Activated T-cell treated with anti-CD3 and anti-CD28 coated beads for 4 hours (primary cell): ENCODE results near the gene SMARCAL1.
"Not testable (repeated sequence)": the region's sequence is repeated elsewhere in the genome, so short reads cannot be mapped to it uniquely, and the experiment has no call there.

Experiments used
- DNase-seq: peaks from one replicate; pipeline ENCODE4 v3.0.0-alpha.2; 2020

Gene SMARCAL1

DNA sequence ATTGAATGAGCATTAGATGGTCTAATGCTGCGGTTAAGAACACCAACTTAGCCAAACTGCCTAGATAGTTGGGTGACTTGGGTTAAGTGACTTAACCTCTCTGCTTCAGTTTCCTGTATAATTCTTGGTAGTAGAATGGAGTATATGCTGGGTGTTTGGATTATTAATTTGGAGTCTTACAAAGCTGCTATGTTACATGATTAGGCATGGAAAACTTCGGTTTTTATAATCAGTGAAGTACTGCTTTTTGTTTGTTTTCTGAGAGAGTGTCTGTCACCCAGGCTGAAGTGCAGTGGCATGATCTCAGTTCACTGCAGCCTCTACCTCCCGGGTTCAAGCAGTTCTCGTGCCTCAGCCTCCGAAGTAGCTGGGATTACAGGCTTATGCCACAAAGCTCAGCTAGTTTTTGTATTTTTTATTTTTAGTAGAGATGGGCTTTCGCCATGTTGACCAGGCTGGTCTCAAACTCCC lies 90.9 kb downstream of the SMARCAL1 start:
- no peak for DNase-seq

DNA sequence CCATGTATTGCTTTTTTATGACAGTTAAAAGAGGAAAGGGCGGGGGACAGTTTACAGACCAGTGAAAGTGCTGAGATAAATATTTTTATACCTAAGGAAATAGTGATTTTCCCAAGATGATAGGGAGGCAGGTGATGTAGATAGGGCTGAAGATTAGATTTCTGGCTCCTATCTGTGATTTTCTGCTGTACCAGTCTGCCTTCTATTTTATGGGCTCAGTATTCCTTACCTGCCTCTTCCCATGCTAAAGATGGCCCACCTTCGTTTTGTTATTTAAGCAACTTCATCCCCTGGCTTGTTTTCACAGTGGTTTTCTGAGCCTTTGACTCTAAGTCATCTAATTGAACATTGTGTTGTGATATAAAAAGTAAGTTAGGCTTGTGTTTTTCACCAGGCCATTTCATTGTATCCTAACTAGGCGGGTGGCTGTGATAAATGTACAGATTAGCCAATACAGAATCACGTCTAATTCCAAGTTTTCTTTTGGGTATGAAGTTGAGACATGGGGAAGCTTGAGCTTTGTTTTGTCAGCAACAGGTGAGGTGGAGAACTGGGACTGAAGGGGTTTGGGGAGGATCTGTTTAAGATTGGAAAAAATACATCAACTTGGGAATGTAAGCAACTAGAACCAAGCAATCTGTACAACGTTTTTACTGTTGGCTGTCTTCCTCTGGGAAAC lies 91.6 kb downstream of the SMARCAL1 start:
- no peak for DNase-seq

DNA sequence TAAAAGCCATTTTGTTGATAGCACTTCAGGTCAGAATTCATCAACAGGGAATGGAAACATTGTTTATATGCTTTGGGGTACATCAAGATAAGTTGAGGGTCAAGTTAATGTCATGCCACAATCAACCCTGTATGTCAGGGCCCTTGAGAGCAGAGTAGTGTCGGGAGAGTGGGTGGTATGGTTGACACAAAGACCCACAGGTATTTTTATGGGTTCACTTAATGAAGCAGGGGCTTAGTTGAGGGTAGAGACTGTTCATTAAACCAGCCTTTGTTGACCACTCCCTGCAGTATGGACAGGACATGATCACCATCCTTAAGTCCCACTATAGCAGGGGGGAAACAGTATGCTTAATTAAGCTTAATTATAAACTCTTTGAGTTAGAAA lies 92.1 kb downstream of the SMARCAL1 start:
- no peak for DNase-seq

DNA sequence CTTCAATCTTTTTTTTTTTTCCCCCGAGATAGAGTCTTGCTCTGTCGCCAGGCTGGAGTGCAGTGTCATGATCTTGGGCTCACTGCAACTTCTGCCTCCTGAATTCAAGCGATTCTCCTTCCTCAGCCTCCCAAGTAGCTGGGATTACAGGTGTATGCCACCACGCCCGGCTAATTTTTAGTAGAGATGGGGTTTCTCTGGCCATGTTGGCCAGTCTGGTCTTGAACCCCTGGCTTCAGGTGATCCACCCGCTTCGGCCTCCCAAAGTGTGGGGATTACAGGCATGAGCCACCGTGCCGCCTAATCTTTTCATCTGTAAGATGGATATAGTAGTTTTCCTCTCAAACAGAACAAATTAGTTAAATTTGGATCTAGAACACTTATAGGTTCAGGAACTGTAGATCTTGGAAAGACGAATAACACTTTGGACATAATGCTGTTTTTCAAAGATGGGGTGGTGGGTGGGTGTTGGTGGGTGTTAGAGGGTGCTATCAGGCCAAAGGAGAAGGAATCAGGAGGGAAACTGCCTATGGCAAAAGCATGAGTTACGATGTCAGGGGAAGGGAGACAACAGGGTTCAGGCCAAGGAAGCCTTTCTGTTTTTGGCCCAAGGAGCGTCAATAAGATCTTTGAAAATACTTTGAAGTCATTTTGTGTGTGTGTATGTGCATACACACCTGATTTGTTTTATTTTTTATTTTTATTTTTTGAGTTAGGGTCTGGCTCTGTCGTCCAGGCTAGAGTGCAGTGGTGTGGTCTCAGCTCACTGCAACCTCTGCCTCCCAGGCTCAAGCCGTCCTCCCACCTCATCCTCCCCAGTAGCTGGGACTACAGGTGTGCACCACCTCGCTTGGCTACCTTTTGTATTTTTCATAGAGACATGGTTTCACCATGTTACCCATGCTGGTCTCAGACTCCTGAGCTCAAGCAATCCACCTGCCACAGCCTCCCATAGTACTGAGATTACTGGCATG lies 93.1 kb downstream of the SMARCAL1 start:
- no peak for DNase-seq

DNA sequence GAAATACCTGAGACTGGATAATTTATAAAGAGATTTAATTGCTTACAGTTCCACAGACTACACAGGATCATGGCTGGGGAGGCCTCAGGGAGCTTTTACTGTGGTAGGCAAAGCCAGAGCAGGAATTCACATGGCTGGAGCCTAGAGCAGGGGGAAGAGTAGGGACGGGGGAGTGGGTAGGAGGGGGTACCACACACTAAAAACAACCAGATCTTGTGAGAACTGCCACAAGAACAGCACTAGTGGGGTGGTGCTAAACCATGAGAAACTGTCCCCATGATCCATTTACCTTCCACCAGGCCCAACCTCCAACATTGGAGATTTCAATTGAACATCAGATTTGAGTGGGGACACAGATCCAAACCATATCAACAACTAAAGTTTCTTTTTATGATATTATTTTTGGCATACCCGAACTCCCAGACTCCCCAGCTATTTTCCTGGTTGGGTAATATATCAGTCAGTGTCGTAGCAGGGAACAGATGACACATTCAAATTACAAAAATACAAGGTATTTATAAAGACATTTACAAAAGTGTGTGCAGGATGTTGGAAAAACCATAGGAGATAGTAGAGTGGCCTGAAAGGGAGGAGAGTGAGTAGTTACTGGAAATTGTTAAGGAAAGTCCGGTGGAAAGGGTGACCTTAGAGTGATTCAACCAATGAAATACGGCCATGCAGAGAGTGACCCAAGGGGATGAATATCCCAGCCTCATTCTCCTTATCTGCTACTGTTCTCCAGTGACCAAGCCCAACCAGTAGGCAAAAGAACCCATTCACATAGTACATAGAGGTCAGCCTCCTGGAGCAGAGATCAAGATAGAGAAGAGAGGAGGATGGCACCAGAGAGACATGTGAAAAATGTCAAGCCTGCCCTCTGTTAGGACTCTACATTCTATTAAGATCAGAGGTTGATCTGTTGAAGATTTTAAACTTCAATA lies 95.2 kb downstream of the SMARCAL1 start:
- no peak for DNase-seq

DNA sequence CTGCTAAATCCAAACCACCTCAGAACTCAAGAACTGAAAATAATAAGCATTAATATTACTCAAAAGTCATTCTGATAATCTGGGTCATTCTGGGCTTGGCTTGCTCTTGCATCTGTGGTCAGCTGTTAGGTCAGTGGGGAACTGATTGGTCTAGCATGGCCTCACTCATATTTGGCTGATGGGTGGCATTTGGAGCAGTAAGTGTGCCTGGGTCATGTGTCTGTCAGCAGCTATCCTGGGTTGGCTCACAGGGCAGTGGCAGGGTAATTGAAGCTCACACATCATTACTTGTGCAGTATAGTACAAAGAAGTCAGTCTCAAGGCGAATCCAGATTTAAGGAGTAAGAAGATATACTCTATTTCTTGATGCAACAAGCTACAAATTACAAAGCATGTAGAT lies 95.9 kb downstream of the SMARCAL1 start:
- DNase-seq: no peak

DNA sequence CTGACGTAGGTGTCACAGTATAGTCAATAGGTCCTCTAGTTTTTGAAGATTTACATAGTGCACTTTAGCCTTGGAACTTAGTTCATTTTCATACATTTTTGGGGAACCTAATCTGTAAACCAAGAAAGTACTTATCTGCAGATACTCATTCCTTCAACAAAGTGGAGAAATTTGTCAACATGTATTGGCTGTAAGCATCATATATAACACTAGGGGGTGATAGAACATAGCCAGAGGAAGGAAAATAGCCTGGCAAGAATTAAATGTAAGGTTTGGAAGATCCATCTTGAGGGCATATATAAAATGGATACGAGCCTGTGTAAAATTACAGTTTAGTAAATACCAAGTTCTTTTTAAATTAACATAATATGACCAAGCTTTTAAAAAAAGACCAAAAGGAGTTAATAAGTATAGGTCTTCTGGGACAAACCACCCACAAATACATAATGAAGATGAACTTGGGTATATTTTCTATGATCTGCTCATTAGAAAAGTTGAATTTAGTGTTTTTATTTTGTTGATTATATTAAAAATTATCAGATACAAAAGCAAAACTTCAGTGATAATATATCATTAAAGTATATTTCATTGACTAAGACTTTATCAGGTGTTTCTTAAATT lies 104.6 kb downstream of the SMARCAL1 start:
- DNase-seq: no peak

DNA sequence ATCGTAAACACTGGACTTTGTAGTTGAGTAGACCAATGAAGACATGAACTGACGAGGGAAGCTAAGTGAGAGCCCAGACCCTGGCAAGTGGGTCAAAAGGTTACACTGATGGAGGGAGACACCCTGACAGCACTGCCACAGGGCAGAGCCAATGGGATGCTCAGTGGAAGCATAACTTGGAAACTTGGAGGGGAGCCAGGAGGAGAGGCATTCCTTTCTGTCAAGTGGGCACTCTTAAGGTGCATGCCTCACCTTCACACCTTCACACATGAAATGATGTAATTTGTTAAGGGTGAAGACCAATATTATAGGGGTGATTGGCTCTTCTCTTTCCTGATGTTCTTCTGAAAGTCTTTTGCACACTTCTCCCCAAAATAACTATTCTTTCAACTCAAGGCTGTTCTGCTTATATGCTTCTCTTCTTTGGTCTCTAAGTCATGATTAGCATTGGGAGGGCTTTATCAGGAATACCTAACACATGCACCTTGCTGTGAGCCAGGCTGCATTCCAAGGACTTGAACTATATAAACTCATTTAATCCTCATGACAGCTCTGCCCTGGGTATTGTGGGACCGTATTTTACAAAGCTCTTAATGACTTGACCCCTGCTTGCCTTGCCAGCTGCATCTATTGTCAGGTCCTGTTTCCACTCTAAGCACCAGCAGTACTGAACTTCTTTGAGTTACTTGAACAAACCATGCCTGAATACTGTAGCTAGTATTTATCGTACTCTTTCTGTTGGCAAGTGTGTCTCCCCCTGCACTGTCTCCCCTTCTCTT lies 105.4 kb downstream of the SMARCAL1 start:
- DNase-seq: no peak

DNA sequence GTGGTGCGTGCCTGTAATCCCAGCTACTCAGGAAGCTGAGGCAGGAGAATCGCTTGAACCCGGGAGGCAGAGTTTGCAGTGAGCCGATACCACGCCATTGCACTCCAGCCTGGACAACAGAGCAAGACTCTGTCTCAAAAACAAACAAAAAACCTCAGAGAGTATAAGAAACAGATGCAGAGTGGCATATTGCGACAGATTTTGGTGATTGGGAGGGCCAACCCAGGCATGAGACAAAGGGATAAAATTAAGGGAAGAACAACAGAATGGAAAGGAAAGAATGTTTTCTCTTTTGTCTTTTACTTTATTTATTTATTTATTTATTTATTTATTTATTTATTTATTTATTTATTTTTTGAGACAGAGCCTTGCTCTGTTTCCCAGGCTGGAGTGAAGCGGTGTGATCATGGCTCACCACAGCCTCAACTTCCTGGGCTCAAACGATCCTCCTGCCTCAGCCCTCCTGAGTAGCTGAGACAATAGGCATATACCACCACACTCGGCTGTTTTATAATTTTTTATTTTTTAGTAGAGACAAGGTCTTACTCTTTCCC lies 106.4 kb downstream of the SMARCAL1 start:
- not testable (repeated sequence) for DNase-seq

DNA sequence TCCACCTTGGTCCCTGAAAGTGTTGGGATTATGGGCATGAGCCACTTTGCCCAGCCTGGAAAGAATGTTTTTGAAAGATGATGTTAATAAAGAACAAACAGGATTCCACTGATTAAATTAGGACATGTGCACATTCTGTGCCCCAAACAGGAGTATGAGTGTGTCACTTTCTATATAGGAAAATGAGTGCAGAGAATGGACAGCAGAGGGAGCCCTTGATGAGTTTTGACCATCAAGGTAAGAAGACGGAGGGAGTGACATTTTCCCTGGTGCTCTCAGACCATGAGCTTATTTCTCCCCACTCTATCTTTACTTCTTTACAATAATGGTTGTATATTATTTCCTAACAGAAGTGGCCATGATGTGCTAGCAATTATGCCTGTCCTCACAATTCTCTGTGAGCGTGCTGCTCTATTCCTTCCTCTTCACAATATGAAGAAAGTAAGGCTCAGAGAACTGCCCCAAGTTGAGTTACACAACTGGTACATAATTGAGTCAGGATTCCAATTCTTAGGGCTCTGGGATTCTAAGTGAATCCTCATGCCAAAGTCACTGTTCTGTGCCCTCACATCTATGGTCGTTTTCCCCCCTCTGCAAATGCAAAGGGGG lies 107.0 kb downstream of the SMARCAL1 start:
- peak; percentile 41 for DNase-seq

DNA sequence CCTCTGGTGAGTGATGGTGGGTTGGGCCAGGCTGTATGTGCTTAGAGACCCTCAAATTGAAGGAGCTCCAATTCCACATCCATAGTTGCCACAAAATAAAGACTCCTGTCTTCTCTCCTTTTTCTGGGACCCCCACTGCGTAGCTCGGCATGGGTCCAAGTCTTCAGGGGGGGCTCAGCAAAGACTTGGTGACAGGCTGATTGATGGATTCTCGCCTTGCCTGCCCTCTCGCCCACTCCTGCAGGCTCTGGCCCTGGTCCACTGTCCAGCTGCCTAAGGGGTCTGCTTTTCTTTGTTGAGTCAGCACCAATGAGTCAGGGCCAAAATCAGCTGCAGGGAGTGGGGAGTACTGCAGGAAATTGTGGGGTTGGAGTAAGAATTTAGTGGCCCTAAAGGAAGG lies 107.8 kb downstream of the SMARCAL1 start:
- DNase-seq: no peak

DNA sequence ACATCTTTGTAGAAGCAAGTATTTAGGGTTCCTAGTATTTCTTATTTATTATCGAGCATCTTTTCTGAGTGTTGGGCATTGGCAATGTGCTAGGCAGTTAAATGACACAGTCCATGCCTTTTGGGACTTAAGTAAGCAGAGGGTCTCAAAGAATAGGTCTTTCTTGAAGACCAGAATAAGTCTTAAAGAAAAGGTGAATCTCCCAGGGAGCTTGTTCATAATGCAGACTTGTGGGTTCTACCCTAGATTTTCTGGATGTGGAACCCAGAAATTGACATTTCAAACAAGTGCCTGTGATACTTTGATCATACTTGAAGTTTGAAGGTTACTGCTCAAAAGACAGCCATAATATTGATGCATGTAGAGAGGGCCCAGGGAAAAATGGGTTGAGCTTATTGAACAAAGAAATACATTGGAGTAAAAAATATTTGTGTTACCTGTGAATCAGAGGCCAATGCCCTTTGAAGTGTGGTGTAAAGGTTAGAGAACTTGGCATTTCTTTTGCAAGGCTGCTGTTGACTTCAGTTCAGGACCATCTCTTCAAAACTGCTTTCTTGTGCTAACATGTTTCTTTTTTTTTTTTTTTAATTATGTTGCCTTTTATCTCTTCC lies 110.7 kb downstream of the SMARCAL1 start:
- no peak for DNase-seq

DNA sequence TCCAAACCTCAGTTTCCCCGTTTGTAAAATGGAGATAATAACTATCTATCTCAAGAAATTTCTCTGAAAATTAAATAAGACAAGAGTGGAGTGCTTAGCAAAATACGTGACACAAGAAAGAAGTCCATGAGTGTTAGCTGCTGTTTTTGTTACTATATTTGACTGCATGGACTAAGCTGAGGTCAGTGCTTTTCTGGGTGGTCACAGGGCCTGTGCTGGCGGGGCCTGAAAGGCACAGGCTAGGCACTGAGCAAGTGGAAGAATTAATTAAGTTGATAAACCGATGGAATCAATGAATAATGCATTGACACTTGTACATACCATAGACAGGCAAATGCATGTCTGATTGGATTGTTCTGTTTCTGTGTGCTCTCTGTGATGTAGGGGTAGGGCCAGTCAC lies 113.7 kb downstream of the SMARCAL1 start:
- no peak for DNase-seq

DNA sequence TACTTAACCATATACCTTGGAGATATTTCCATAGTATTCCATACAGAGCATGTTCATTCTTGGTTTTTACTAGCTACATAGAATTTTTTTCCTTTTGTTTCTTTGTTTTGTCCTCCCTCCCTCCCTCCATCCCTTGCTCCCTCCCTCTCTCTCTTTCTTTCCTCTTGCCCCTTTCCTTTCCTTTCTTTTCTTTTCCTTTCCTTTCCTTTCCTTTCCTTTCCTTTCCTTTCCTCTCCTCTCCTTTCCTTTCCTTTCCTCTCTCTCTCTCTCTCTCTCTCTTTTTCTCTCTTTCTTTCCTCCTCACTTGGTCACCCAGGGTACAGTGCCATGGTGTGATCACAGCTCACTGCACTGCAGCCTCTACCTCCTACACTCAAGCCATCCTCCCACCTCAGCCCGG lies 114.7 kb downstream of the SMARCAL1 start:
- DNase-seq: no peak

DNA sequence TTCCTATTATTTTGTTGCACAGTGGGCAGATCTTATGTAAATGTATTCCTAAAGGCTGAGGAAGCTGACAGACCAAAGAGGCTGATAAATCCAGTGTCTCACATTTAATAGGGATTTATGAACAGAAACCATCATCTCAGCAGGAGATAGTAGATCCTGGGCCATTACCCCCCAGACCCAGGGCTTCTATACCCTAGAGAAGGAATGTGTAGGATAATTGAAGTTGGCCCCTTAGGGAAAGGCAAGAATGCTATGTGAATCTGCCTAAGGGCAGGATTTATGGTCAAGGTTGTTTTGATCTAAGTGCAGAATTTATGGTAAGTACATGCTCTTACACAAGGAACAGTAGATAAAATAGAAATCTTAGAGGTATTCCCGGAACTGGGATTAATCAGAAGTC lies 115.3 kb downstream of the SMARCAL1 start:
- no peak for DNase-seq

DNA sequence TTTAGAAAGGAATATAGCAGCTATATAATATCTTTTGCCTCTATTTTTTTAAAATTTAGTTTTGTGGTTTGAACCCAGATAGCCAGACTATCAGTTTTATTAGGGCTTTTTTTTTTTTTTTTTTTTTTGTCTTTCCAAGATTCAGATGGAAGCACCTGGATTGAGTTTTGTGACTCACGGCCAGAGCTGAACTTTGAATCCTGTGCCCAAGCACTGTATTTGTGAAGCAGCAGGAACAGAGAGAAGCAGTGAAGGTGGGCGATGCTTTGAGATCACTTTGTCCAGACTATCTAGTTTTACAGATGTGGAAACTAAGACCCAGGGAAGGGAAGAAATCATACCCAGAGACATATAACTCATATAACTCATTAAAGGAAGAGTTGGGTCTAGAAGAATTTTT lies 120.3 kb downstream of the SMARCAL1 start:
- no peak for DNase-seq
